T-helper 1 cell (primary cell): Measurements from ENCODE around the gene SFI1.
"Not testable (repeated sequence)": the region's sequence is repeated elsewhere in the genome, so short reads cannot be mapped to it uniquely, and the experiment has no call there.

ENCODE experiments used
- DNase-seq, 5 donors: peaks; one replicate each; pipeline ENCODE4 v3.0.0-alpha.2; 2012 to 2020

SFI1 gene

GRCh38 chr22:31556627-31557203, 60.4 kb downstream of the SFI1 start:
- no peak for DNase-seq

GRCh38 chr22:31558546-31558945, 62.2 kb downstream of the SFI1 start:
- DNase-seq, result not testable (repeated sequence)

- peak in 4 of 5 donors; percentile 10 to 54 (median 20) for DNase-seq
Observed at GRCh38 chr22:31561238-31561887, 65.0 kb downstream of the SFI1 start.

GRCh38 chr22:31561970-31562369, 65.6 kb downstream of the SFI1 start:
- DNase-seq, result no peak

GRCh38 chr22:31566484-31566883, 70.1 kb downstream of the SFI1 start:
- DNase-seq, result no peak

- DNase-seq, result no peak
Observed at GRCh38 chr22:31567196-31567595, 70.9 kb downstream of the SFI1 start.

GRCh38 chr22:31567702-31568101, 71.4 kb downstream of the SFI1 start:
- no peak for DNase-seq

- no peak for DNase-seq
Observed at GRCh38 chr22:31569126-31569525, 72.8 kb downstream of the SFI1 start.

GRCh38 chr22:31572939-31573338, 76.6 kb downstream of the SFI1 start:
- no peak for DNase-seq

- DNase-seq, result no peak
Observed at GRCh38 chr22:31574055-31574670, 77.8 kb downstream of the SFI1 start.

GRCh38 chr22:31575190-31575589, 78.9 kb downstream of the SFI1 start:
- DNase-seq, result no peak

- no peak for DNase-seq
Observed at GRCh38 chr22:31577711-31578110, 81.4 kb downstream of the SFI1 start.

GRCh38 chr22:31578171-31578570, 81.8 kb downstream of the SFI1 start:
- no peak for DNase-seq

- no peak for DNase-seq
Observed at GRCh38 chr22:31579835-31580242, 83.5 kb downstream of the SFI1 start.

GRCh38 chr22:31583861-31584485, 87.6 kb downstream of the SFI1 start:
- DNase-seq, result no peak

- DNase-seq, result peak in 1 of 5 donors; percentile 18
Observed at GRCh38 chr22:31584804-31585160, 88.4 kb downstream of the SFI1 start.

GRCh38 chr22:31585161-31585859, 89.0 kb downstream of the SFI1 start:
- peak in 1 of 5 donors; percentile 53 for DNase-seq

GRCh38 chr22:31586137-31586920, 90.0 kb downstream of the SFI1 start:
- no peak for DNase-seq

- DNase-seq, result no peak
Observed at GRCh38 chr22:31588970-31589675, 92.8 kb downstream of the SFI1 start.

- not testable (repeated sequence) for DNase-seq
Observed at GRCh38 chr22:31590161-31590560, 93.8 kb downstream of the SFI1 start.

- DNase-seq, result no peak
Observed at GRCh38 chr22:31595271-31595670, 98.9 kb downstream of the SFI1 start.
